GM19193 (cell line): Measurements from ENCODE around the gene AIFM2.

Experiments
- POLR2A ChIP-seq: IDR thresholded peaks from 4 replicates; pipeline ENCODE4 v1.6.1; 2011; ENCODE audit not compliant: insufficient read depth, insufficient read length; ENCODE audit errors: extremely low read depth

The AIFM2 gene

GRCh38 chr10:70063418-70064098 lies 69.1 kb downstream of the AIFM2 start:
- TF ChIP-seq POLR2A = no peak
